ENCODE data around the gene ZNF423. TPM values are rescaled to one million over a fixed set of nuclear protein-coding genes. Genes with fewer than 3 reads are reported as not detected.

The ZNF423 gene
- polyA plus RNA-seq, 1 of the 3 experiments (the other 2 are of a cell fraction): 1.2 TPM

- TF ChIP-seq SIN3A (IDR thresholded peaks at IDR 0.05; ENCODE audit: borderline replicate concordance, low read depth, low read length) (no peak), TCF12 (IDR thresholded peaks at IDR 0.05) (no peak)
- Histone ChIP-seq H3K27me3 (ENCODE audit: insufficient read depth) (peaks cover 8% of the 10 kb centered on the region), H3K36me3 (replicated peaks in 1 of 2; ENCODE audit: control insufficient read depth in 1 of 2, insufficient read depth in 2 of 2, low read length in 1 of 2) (no peaks in the 10 kb centered on the region), H4K20me1 (ENCODE audit: insufficient read depth) (no peaks in the 10 kb centered on the region; the same call in 1 of the 2 replicates), H3K9me2 (no peaks in the 10 kb centered on the region), H2AFZ (ENCODE audit: low read depth) (no peak overlapping the region), H3F3A (replicated peaks; ENCODE audit: insufficient read depth) (no peaks in the 10 kb centered on the region), H3K27ac (ENCODE audit: low read depth in 2 of 2, low read length in 1 of 2) (no peak overlapping the region), H3K9me3 (no peaks in the 10 kb centered on the region), H3K79me2 (ENCODE audit: insufficient read depth) (no peaks in the 10 kb centered on the region; the same call in 1 of the 2 replicates), H3K4me2 (no peak overlapping the region), H3K4me1 (ENCODE audit: control insufficient read depth in 1 of 2, insufficient read depth in 2 of 2, low read depth in 1 of 2, low read length in 1 of 2) (peaks cover 5 to 9% of the 10 kb centered on the region in 2 experiments; a peak in 2 of 4 replicates), H3K9ac (no peak overlapping the region), H3K4me3 (ENCODE audit: low read depth in 2 of 2, low read length in 1 of 2) (no peak overlapping the region)
- ChIA-PET POLR2A (interaction anchor here (0.6 kb wide), 1 partner anchor 112 kb away, joined by 3 read pairs; no protein-coding TSS in a partner anchor), CTCF (interaction anchor here (0.7 to 5.1 kb wide), 10 partner anchors 9 to 451 kb away, joined by 4 to 94 read pairs (median 14); partner anchors contain the start of gene CNEP1R1)
- no peak for DNase-seq
- 84% methylated on average over 20 of the region's 30 CpGs for WGBS (ENCODE audit: low lambda C conversion rate)
Measured at GRCh38 chr16:49859125-49859811, 3.4 kb upstream of the ZNF423 start.

GRCh38 chr16:49858200-49859124 lies 2.5 kb upstream of the ZNF423 start:
- Histone ChIP-seq H3K79me2 (ENCODE audit: insufficient read depth) (no peaks in the 10 kb centered on the region; the same call in 1 of the 2 replicates), H3K9me3 (no peaks in the 10 kb centered on the region), H3F3A (replicated peaks; ENCODE audit: insufficient read depth) (no peaks in the 10 kb centered on the region), H3K36me3 (replicated peaks in 1 of 2; ENCODE audit: control insufficient read depth in 1 of 2, insufficient read depth in 2 of 2, low read length in 1 of 2) (no peaks in the 10 kb centered on the region), H3K4me3 (ENCODE audit: low read depth in 2 of 2, low read length in 1 of 2) (peak overlapping the region in 1 of 2 experiments; percentile 61; a peak in 1 of 4 replicates), H3K27ac (ENCODE audit: low read depth in 2 of 2, low read length in 1 of 2) (no peak overlapping the region), H3K4me1 (ENCODE audit: control insufficient read depth in 1 of 2, insufficient read depth in 2 of 2, low read depth in 1 of 2, low read length in 1 of 2) (peaks cover 13 to 16% of the 10 kb centered on the region in 2 experiments; a peak in 3 of 4 replicates), H3K9me2 (no peaks in the 10 kb centered on the region), H3K9ac (no peak overlapping the region), H3K27me3 (ENCODE audit: insufficient read depth) (peaks cover 8% of the 10 kb centered on the region), H2AFZ (ENCODE audit: low read depth) (no peak overlapping the region), H4K20me1 (ENCODE audit: insufficient read depth) (no peaks in the 10 kb centered on the region; the same call in 1 of the 2 replicates), H3K4me2 (peak overlapping the region; percentile 37; the same call in 1 of the 2 replicates)
- peak; percentile 82 for DNase-seq
- POLR2A ChIA-PET: interaction anchor here (1.1 to 2.1 kb wide), 4 partner anchors 63 to 218 kb away, joined by 3 to 6 read pairs (median 4); no protein-coding TSS in a partner anchor
- TF ChIP-seq NRF1 (IDR thresholded peaks at IDR 0.05; ENCODE audit: low read depth, low read length): no peak
- TF ChIP-seq GATA2 (CRISPR knock-in tag; IDR thresholded peaks at IDR 0.05): no peak
- TF ChIP-seq RXRA (IDR thresholded peaks at IDR 0.05; ENCODE audit: borderline replicate concordance, low read depth): no peak
- no peak for TF ChIP-seq RAD21 (IDR thresholded peaks at IDR 0.05; ENCODE audit: low read length)
- no peak for TF ChIP-seq RFX5 (IDR thresholded peaks at IDR 0.05; ENCODE audit: low read length)
- no peak for TF ChIP-seq NFIC (IDR thresholded peaks at IDR 0.05; ENCODE audit: borderline replicate concordance)
- no peak for TF ChIP-seq CTCF (IDR thresholded peaks at IDR 0.05)
- TF ChIP-seq USF1 (IDR thresholded peaks at IDR 0.05; ENCODE audit: borderline replicate concordance, low read depth): no peak
- no peak for TF ChIP-seq SMC3 (IDR thresholded peaks at IDR 0.05; ENCODE audit: low read depth, low read length)
- CTCF ChIA-PET: interaction anchor here (0.7 to 5.1 kb wide), 71 partner anchors 10 to 453 kb away, joined by 3 to 94 read pairs (median 6); partner anchors contain the start of gene CNEP1R1
- WGBS (ENCODE audit: low lambda C conversion rate): 27% methylated on average over 26 of the region's 90 CpGs
